Measurements from ENCODE around the gene GNG3.

DNA sequence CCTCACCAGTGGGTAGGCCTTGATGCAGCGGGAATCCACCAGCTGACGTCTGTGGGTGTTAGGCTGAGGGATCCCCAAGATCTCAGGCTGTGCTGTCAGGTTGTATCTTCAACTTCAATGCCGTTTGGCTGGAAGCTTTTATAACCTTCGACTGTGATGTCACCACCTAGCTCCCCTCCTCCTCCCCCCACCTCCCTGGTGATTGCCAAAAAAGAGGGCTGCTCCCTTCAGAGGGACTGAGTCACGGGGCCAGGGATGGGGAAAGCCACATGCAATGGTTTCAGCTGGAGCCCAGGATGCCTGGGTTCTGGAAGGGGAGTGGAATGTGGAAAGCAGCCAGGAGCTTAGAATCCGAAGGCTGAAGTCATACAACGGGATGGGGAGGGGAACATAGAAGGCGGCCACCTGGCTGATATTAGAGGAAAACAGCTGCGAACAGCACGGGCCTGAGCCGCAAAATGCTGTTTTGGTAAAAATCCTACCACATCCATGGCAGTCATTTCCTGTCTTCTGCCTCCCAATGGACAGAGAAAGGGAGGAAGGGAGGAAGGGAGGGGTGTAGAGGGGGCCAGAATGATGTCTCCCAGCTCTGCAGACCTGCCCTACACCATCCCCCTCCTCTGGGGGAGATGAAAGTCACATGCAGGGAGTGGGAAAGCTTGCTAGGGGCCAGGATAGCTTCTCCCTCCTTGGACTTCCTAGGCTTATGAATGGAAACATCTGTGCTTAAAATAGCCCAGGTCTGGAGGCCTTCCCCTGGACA lies 17.9 kb upstream of the GNG3 start, which contains the start of gene LRRN4CL:
- TF ChIP-seq, protein P1, sequence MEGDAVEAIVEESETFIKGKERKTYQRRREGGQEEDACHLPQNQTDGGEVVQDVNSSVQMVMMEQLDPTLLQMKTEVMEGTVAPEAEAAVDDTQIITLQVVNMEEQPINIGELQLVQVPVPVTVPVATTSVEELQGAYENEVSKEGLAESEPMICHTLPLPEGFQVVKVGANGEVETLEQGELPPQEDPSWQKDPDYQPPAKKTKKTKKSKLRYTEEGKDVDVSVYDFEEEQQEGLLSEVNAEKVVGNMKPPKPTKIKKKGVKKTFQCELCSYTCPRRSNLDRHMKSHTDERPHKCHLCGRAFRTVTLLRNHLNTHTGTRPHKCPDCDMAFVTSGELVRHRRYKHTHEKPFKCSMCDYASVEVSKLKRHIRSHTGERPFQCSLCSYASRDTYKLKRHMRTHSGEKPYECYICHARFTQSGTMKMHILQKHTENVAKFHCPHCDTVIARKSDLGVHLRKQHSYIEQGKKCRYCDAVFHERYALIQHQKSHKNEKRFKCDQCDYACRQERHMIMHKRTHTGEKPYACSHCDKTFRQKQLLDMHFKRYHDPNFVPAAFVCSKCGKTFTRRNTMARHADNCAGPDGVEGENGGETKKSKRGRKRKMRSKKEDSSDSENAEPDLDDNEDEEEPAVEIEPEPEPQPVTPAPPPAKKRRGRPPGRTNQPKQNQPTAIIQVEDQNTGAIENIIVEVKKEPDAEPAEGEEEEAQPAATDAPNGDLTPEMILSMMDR (IDR thresholded peaks at IDR 0.05; ENCODE audit: low read depth, low read length) = no peak
- TF ChIP-seq EZH2phosphoT487 (IDR thresholded peaks at IDR 0.05; ENCODE audit: low read depth) = no peak

Measured in OCI-LY3 (cell line).